ENCODE measurements around the gene TRIM69.
A peak's percentile ranks its signal among the peaks of the same experiment; 100 is the strongest.

The TRIM69 gene

GRCh38 chr15:44813231-44813630, 76.9 kb downstream of the TRIM69 start:
- Histone ChIP-seq H3K4me3 (replicated peaks; ENCODE audit: insufficient read depth, low read length) (no peak overlapping the region), H3K27ac (replicated peaks) (no peak overlapping the region), H3K27me3 (ENCODE audit: insufficient read depth, poor library complexity, severe bottlenecking) (no peaks in the 10 kb centered on the region)
- DNase-seq (ENCODE audit: low read depth in 1 of 2, low spot score in 1 of 2), result peak in 1 of 2 experiments; percentile 27
- TF ChIP-seq POLR2AphosphoS5 (IDR thresholded peaks at IDR 0.05; ENCODE audit: low read depth), result no peak
- no peak for TF ChIP-seq SPI1 (IDR thresholded peaks at IDR 0.05; ENCODE audit: borderline replicate concordance, low read depth)
- TF ChIP-seq CTCF (IDR thresholded peaks at IDR 0.05; ENCODE audit: insufficient read depth, low read length), result no peak
- TF ChIP-seq GABPA (IDR thresholded peaks at IDR 0.05; ENCODE audit: low read depth), result no peak
- no peak for TF ChIP-seq REST (IDR thresholded peaks at IDR 0.05; ENCODE audit: insufficient replicate concordance, low read depth)
